Osteocyte (in vitro differentiated cells): ENCODE measurements around the gene ADARB1. TPM values are rescaled to one million over a fixed set of nuclear protein-coding genes. Genes with fewer than 3 reads are reported as not detected.

ENCODE experiments used
- DNase-seq: peaks from one replicate; pipeline ENCODE4 v3.0.0; 2021; ENCODE audit warnings: mixed read lengths; ENCODE audit not compliant: unreplicated experiment; ENCODE audit errors: extremely low spot score
- H3K27ac Mint-ChIP-seq: one replicate; pipeline ENCODE4 v1.8.0; 2021; ENCODE audit warnings: mild to moderate bottlenecking, mixed read lengths; ENCODE audit not compliant: unreplicated experiment
- H3K27me3 Mint-ChIP-seq: one replicate; pipeline ENCODE4 v1.8.0; 2021; ENCODE audit warnings: mixed read lengths; ENCODE audit not compliant: unreplicated experiment
- H3K36me3 Mint-ChIP-seq: one replicate; pipeline ENCODE4 v1.8.0; 2021; ENCODE audit warnings: mixed read lengths; ENCODE audit not compliant: unreplicated experiment
- H3K4me1 Mint-ChIP-seq: one replicate; pipeline ENCODE4 v1.8.0; 2021; ENCODE audit warnings: mixed read lengths; ENCODE audit not compliant: unreplicated experiment
- H3K4me3 Mint-ChIP-seq: one replicate; pipeline ENCODE4 v1.8.0; 2021; ENCODE audit warnings: mild to moderate bottlenecking, moderate library complexity, mixed read lengths; ENCODE audit not compliant: unreplicated experiment
- H3K9me3 Mint-ChIP-seq: one replicate; pipeline ENCODE4 v1.8.0; 2021; ENCODE audit warnings: mixed read lengths; ENCODE audit not compliant: unreplicated experiment
- CTCF ChIP-seq: fragments of 200-600 bp; sonication (generic); IDR thresholded peaks from 2 replicates; pipeline ENCODE4 v1.5.0; 2021; ENCODE audit warnings: antibody characterized with exemption, mild to moderate bottlenecking, moderate library complexity
- total RNA-seq: library from RNA; stranded (reverse); gene quantifications from 2 replicates; pipeline ENCODE4 v1.2.1, GENCODE V29; 2021

ADARB1 gene
- total RNA-seq, 1 donor from 2014 or later: 126 TPM

- no peak for DNase-seq
- Mint-ChIP-seq H3K27ac (no peak overlapping the region), H3K9me3 (no peaks in the 10 kb centered on the region), H3K4me1 (peaks cover 38% of the 10 kb centered on the region), H3K4me3 (no peak overlapping the region), H3K36me3 (peaks cover 4% of the 10 kb centered on the region), H3K27me3 (no peaks in the 10 kb centered on the region)
- no peak for TF ChIP-seq CTCF
These were observed 90.5 kb downstream of the ADARB1 start for GRCh38 chr21:45164838-45165237.

DNA sequence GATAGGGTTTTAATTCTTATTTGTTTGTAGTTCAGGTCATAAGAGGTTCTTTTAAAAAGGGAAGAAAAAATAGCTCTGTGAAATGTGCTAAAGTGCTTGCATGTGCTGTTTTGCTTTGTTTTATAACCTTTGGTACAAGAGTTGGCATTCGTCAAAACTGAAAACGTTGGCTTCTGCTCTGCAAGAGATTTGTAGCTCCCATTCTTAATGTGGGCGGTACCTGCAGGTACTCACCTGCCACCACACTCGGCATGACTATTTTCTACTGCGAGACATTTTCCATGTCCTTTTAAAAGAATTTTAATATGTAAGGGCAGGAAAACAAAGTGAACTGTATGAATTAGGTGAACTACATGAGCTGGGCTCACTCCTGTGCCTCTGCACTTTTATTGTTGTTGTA, 92.6 kb downstream of the ADARB1 start:
- no peaks in the 10 kb centered on the region for H3K9me3 Mint-ChIP-seq
- H3K4me1 Mint-ChIP-seq: peaks cover 41% of the 10 kb centered on the region
- H3K36me3 Mint-ChIP-seq: peaks cover 11% of the 10 kb centered on the region
- no peak overlapping the region for H3K4me3 Mint-ChIP-seq
- H3K27me3 Mint-ChIP-seq: no peaks in the 10 kb centered on the region
- DNase-seq: no peak
- H3K27ac Mint-ChIP-seq: peak overlapping the region; percentile 80
- no peak for TF ChIP-seq CTCF

GRCh38 chr21:45167796-45168222, 93.4 kb downstream of the ADARB1 start:
- Mint-ChIP-seq H3K27ac (peak overlapping the region; percentile 77), H3K4me3 (no peak overlapping the region), H3K27me3 (no peaks in the 10 kb centered on the region), H3K9me3 (no peaks in the 10 kb centered on the region), H3K4me1 (peaks cover 41% of the 10 kb centered on the region), H3K36me3 (peaks cover 15% of the 10 kb centered on the region)
- TF ChIP-seq CTCF: no peak
- DNase-seq: no peak

DNA sequence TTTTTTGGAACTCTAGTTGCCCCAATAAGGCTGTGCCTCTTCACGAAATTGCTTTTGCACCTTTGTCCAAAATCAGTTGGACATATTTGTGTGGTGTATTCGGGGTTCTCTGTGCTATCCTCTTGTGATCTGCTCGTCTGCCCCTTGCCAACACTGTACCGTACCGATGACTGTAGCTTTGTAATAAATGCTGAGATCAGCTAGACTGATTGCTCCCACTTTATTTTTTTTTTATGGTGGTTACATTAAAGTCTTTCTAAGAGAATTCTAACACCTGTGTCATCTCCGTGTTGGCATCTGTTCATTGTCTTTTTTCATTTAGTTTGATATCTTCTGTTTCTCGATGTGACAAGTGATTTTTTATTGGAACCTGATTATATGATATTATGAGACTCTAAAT, 94.1 kb downstream of the ADARB1 start:
- H3K4me1 Mint-ChIP-seq: peaks cover 41% of the 10 kb centered on the region
- H3K9me3 Mint-ChIP-seq: no peaks in the 10 kb centered on the region
- no peaks in the 10 kb centered on the region for H3K27me3 Mint-ChIP-seq
- peaks cover 19% of the 10 kb centered on the region for H3K36me3 Mint-ChIP-seq
- TF ChIP-seq CTCF: no peak
- H3K4me3 Mint-ChIP-seq: no peak overlapping the region
- DNase-seq: no peak
- peak overlapping the region; percentile 77 for H3K27ac Mint-ChIP-seq

DNA sequence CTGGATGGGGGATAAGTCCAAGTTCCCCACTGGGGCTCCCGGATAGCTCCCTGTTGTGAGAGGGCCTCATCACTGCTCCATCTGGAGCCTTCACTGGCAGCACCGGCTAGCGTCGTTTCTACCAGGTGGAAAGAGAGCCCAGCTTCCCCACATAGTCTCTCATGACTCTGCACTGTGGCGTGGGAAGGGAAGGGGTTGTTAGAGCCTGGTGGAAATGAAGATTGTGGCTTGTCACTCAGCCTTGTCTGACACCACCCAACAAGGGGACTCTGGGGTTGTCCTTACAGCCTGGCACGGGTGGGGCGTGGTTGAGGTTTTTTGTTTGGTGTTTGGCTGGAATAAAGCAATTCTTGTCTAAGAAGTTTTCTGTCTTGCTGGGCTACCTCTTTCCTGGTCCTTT, 94.6 kb downstream of the ADARB1 start:
- Mint-ChIP-seq H3K4me1 (peaks cover 38% of the 10 kb centered on the region), H3K27me3 (no peaks in the 10 kb centered on the region), H3K36me3 (peaks cover 21% of the 10 kb centered on the region), H3K9me3 (no peaks in the 10 kb centered on the region), H3K27ac (peak overlapping the region; percentile 77), H3K4me3 (no peak overlapping the region)
- DNase-seq: no peak
- TF ChIP-seq CTCF: no peak
